Urinary bladder (tissue), 4 donors: ENCODE measurements around the gene MAPK14. TPM values are rescaled to one million over a fixed set of nuclear protein-coding genes. Genes with fewer than 3 reads are reported as not detected.
"Not testable (repeated sequence)": the region's sequence is repeated elsewhere in the genome, so short reads cannot be mapped to it uniquely, and the experiment has no call there.

Experiments
- DNase-seq: peaks from one replicate; pipeline ENCODE4 v3.0.0-alpha.2; 2015; ENCODE audit errors: extremely low spot score
- H3K27ac ChIP-seq: one replicate; pipeline ENCODE4 v1.5.1; 2013; ENCODE audit warnings: low read depth, mild to moderate bottlenecking, moderate library complexity
- H3K36me3 ChIP-seq: one replicate; pipeline ENCODE4 v1.6.1; 2013; ENCODE audit warnings: mild to moderate bottlenecking, moderate library complexity; ENCODE audit not compliant: insufficient read depth
- H3K4me1 ChIP-seq: one replicate; pipeline ENCODE4 v1.6.1; 2013; ENCODE audit warnings: mild to moderate bottlenecking, moderate library complexity; ENCODE audit not compliant: insufficient read depth
- H3K4me3 ChIP-seq: one replicate; pipeline ENCODE4 v1.5.1; 2013; ENCODE audit warnings: low read depth, low read length
- WGBS: extraction: QIAGEN DNeasy Blood & Tissue Kit; methylation state at CpG from one replicate; pipeline ENCODE4 v1.1.7; 2013; 5-methylcytosine and 5-hydroxymethylcytosine counted together
- polyA plus RNA-seq: library from polyadenylated mRNA; stranded (reverse); fragments of 200-250 nt; gene quantifications from one replicate; pipeline ENCODE4 v1.2.3, GENCODE V29; 2013
- total RNA-seq: library from RNA; depleted of rRNA; stranded (reverse); fragments of >200 nt; gene quantifications from one replicate; pipeline ENCODE4 v1.2.3, GENCODE V29; 2014
- donor health status: healthy with polysubstance abuse.
- donor health status: healthy.

MAPK14 gene
- total and polyA plus RNA-seq, 2 donors: 48.8 to 84.1 TPM

GRCh38 chr6:36120539-36120938 is 92.9 kb downstream of the MAPK14 start:
- Histone ChIP-seq H3K4me3 (no peak overlapping the region), H3K27ac (peak overlapping the region; percentile 51), H3K36me3 (no peaks in the 10 kb centered on the region), H3K4me1 (no peaks in the 10 kb centered on the region)
- 52% methylated on average over 10 of the region's 10 CpGs for WGBS
- no peak for DNase-seq

DNA sequence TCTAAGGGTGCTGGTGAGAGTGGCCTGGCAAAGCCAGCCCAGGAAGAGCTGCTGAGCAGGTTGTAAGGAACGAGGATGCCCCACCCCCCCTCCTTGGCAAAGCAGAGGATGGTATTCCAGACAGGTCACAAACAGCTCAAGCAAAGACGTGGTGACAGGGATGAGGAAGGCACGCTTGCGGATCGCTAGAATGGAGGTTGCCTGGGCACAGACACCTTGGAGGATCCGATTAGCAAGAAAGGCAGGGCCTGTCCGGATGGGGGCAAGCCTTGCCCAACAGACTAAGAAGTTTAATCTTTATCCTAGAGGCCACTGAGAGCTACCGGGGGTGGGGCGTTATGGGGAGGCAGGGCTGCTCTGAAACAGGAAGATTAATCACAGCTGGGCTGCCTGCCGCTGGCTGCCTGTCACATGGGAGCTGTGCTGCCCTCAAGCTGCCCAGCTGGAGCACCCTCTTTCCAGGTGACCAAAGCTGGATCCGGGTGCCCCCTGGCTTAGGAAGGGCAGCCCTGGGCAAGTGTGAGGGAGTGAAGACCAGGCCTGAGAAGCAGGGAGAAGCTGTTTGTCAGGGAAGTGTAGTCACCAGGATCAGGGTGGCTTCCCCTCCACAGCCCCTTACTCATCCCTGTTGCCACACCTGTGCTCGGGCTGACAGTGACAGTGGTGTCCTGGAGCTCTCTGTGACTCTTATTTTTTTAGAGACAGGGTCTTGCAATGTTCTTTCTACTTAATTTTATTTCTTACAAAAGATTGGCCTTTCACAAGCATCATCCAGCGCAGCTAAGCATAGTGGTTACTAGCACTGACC is 93.6 kb downstream of the MAPK14 start:
- H3K27ac ChIP-seq: peak overlapping the region; percentile 74
- no peak for DNase-seq
- H3K4me1 ChIP-seq: no peaks in the 10 kb centered on the region
- no peak overlapping the region for H3K4me3 ChIP-seq
- WGBS: 33% methylated on average over 13 of the region's 13 CpGs
- no peaks in the 10 kb centered on the region for H3K36me3 ChIP-seq

DNA sequence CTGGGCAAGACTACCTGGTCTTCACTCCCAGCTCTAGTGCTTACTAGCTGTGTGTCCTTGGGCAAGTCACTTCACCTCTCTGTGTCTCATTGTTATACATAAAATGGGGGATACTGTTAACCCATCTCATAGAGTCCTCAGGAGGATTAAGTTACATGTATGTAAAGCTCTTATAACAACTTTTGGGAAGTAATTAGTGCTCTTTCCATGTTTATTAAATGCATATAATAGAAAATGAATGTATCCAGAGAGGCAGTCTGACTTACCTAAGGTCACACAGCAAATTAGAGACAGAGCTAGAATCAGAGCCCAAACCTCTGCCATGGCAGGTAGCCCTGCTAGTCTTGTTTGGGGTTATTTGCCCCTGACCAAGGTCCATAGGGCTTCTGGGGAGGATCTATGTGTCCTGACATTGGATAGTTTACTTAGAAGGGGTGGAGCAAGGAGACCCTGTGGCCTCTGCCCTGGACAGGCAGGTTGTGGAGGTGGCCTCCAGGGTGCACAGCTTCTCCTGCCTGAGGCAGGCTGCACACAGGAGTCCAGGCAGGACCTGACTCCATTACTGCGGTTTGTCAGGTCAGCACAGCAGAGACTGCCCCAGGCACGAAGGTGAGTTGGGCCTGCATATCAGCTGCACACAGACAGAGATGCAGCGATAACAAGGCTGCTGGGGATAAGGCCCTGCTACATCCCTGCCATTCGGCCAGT is 94.3 kb downstream of the MAPK14 start:
- no peaks in the 10 kb centered on the region for H3K36me3 ChIP-seq
- H3K4me1 ChIP-seq: no peaks in the 10 kb centered on the region
- no peak for DNase-seq
- WGBS: 83% methylated on average over 4 of the region's 4 CpGs
- no peak overlapping the region for H3K27ac ChIP-seq
- H3K4me3 ChIP-seq: no peak overlapping the region

DNA sequence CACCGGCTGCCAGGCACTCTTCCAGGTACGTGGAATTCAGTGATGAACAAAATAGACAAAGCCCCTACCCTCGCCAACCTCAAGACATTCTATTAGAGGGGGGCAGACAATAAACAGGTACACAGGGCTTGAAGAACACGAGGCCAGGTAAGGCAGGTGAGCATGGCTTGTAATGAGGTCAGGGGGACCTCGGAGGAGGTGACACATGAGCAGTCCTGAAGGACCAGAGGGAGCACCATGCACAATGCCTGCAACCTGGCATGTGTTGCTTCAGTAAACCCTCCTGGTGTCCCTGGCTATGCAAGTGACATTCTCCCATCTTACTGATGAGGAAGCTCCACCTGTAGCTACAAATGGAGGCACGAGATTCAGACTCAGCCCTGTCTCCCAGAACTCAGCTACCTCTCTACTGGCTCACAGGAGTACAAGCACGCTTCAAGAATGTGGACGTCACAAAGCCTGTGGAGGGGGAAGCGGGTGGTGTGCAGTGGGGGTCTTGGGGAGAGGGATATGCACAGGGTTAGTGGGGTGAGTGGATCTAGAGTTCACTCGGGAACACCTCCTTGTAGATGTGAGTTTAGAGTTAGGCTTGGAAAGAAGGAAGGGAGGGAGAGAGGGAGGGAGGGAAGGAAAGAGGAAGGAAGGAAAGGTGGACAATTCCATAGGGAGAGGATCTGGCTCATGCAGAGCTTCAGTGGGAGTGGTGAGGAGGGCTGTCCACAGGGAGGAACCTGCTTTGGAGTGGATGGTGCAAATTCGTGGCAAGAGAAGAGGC is 95.1 kb downstream of the MAPK14 start:
- no peaks in the 10 kb centered on the region for H3K4me1 ChIP-seq
- H3K4me3 ChIP-seq: no peak overlapping the region
- no peak overlapping the region for H3K27ac ChIP-seq
- WGBS: 74% methylated on average over 11 of the region's 11 CpGs
- no peaks in the 10 kb centered on the region for H3K36me3 ChIP-seq
- no peak for DNase-seq

DNA sequence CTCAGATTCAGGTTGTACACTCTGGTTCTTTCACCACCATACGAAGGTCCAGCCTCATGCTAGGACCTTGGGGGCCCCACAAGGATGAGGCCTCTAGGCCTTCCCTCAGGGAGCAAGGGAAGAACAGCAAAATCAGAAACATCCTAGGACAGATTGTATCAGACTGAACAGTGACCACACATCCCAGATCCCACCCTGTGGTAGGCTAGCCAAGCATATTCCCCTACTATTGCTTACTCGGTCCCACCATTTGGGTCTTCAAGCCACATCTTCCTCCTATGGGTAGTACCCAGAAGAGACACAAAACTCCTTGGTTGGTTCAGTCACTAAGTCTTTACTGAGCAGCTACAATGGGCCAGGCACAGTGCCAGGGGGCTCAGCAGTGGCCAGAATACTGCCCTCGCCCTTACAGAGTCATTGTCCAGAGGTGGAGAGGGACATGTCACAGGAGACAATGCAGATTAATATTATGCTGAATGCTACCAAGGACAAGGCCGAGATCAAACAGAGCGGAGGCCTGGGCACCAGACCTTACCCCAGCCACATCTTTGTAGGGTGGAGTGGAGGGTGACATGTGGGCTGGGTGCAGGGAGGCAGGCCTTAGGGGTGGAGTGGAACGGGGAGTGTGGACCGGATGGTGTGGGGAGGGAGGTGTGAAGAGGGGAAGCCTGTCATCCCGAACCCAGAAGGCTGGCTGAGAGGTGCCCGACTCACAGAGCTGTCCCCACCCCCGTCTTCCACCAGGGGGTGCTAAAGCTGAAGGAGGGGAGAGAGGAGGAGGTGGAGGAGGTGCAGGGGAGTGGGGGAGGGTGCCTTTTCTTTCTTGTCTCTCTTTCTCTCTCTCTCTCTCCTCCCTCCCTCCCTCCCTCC is 95.9 kb downstream of the MAPK14 start:
- Histone ChIP-seq H3K36me3 (no peaks in the 10 kb centered on the region), H3K4me3 (no peak overlapping the region), H3K27ac (no peak overlapping the region), H3K4me1 (no peaks in the 10 kb centered on the region)
- DNase-seq: no peak
- WGBS: 41% methylated on average over 10 of the region's 10 CpGs

- 83% methylated on average over 8 of the region's 8 CpGs for WGBS
- H3K27ac ChIP-seq: not testable (repeated sequence)
Measured at GRCh38 chr6:36124346-36124745, 96.7 kb downstream of the MAPK14 start.

GRCh38 chr6:36124881-36125280 is 97.3 kb downstream of the MAPK14 start:
- WGBS: 79% methylated on average over 3 of the region's 3 CpGs
- DNase-seq: no peak
- Histone ChIP-seq H3K4me3 (no peak overlapping the region), H3K4me1 (no peaks in the 10 kb centered on the region), H3K36me3 (no peaks in the 10 kb centered on the region), H3K27ac (no peak overlapping the region)

More at GRCh38 chr6:36124346-36124745, 96.7 kb downstream of the MAPK14 start:
- H3K4me3 ChIP-seq, H3K36me3 ChIP-seq, H3K4me1 ChIP-seq, DNase-seq: not testable (repeated sequence)

GRCh38 chr6:36125575-36125974 is 98.0 kb downstream of the MAPK14 start:
- Histone ChIP-seq H3K36me3 (no peaks in the 10 kb centered on the region), H3K4me1 (no peaks in the 10 kb centered on the region), H3K4me3 (no peak overlapping the region), H3K27ac (no peak overlapping the region)
- WGBS: 77% methylated on average over 8 of the region's 8 CpGs
- no peak for DNase-seq

DNA sequence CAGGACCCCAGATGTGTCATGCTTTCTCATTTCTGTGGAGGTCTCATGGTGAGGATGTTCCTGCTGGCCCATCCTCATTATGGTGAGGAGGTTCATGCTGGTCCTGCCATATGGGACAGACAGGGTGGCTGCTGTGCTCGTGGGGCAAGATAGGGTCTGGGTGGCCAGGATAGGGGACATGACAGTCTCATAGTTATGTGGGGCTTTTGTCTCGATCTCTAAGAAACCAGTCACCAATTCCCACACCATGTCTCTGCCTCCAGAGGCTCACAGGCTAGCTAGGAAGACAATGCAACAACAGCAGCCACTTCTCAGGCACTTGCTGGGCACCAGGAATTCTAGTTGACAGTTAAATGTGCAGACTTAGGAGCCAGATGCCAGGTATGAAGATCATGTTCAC is 98.5 kb downstream of the MAPK14 start:
- no peak for DNase-seq
- no peaks in the 10 kb centered on the region for H3K4me1 ChIP-seq
- no peak overlapping the region for H3K27ac ChIP-seq
- H3K36me3 ChIP-seq: no peaks in the 10 kb centered on the region
- WGBS: 83% methylated on average over 2 of the region's 2 CpGs
- no peak overlapping the region for H3K4me3 ChIP-seq

- no peak overlapping the region for H3K4me3 ChIP-seq
- H3K36me3 ChIP-seq: no peaks in the 10 kb centered on the region
- H3K27ac ChIP-seq: no peak overlapping the region
- 82% methylated on average over 10 of the region's 10 CpGs for WGBS
- H3K4me1 ChIP-seq: no peaks in the 10 kb centered on the region
- no peak for DNase-seq
Measured at GRCh38 chr6:36126553-36127458, 99.2 kb downstream of the MAPK14 start.

DNA sequence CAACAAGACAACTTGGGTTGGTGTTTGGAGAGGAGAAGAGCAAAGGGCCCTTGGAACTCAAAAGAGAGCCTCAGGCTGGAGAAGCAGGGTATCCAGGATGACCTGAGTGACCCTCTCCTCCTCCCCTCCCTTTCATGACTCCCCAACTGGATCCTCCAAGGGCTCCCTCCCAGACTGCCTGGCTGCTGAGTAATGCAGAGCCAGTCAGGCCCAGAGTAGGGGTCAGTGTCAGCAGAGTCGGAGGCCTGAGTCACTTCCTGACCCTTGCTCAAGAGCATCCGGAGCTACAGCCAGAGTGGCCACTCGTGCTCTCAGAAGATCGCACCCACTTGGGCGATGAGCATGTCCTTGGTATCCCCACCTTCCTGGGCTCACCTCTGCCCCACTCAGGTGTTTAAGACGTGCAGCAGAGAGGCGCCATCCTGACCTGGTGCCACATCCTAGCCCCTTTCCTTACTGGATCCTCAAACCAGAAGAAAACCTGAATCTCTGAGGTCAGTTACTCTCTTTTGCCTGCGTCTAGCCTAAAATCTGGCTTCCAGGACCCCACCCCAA is 99.9 kb downstream of the MAPK14 start:
- DNase-seq: no peak
- Histone ChIP-seq H3K4me1 (no peaks in the 10 kb centered on the region), H3K4me3 (no peak overlapping the region), H3K27ac (no peak overlapping the region), H3K36me3 (no peaks in the 10 kb centered on the region)
- 84% methylated on average over 8 of the region's 8 CpGs for WGBS

GRCh38 chr6:36128073-36128472 is 100.5 kb downstream of the MAPK14 start:
- Histone ChIP-seq H3K27ac (no peak overlapping the region), H3K4me3 (no peak overlapping the region), H3K4me1 (no peaks in the 10 kb centered on the region), H3K36me3 (no peaks in the 10 kb centered on the region)
- no peak for DNase-seq
- WGBS: 93% methylated on average over 5 of the region's 5 CpGs
